Measurements from ENCODE around the gene EPB41L4A. TPM values are rescaled to one million over a fixed set of nuclear protein-coding genes. Genes with fewer than 3 reads are reported as not detected.

EPB41L4A gene
- total RNA-seq, 3 donors from 2014 or later: 22.0 to 25.9 (median 22.6) TPM

DNA sequence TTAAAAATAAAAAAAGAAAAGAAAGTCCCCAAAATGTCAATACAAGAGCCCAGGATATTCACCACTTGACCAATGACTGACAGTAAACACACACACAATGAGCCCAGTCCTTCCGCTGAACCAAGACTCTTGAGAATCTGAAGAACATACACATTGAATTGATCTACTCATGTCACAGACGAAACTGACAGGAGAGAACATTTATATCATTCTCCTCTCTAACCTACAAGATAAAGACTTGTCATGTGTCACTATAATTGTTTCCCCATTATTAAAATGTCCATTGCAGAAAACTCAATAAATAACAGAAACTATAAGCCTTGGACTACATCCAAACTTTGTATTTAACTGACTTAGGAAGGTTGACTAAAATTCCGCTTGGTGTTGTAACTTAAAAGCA is 296.7 kb downstream of the EPB41L4A start:
- intact Hi-C loops (cut with DNase I; ENCODE audit: low total_unique reads): no loop called here
- Histone ChIP-seq H3K4me1 (no peaks in the 10 kb centered on the region), H3K36me3 (no peaks in the 10 kb centered on the region), H3K4me3 (no peak overlapping the region), H3K9me3 (peaks cover 0 to 15% of the 10 kb centered on the region in 2 donors), H3K27me3 (no peaks in the 10 kb centered on the region), H3K27ac (no peak overlapping the region)
- TF ChIP-seq POLR2AphosphoS5 (IDR thresholded peaks at IDR 0.05): no peak
- TF ChIP-seq POLR2A (IDR thresholded peaks at IDR 0.05): no peak
- TF ChIP-seq, protein P1, sequence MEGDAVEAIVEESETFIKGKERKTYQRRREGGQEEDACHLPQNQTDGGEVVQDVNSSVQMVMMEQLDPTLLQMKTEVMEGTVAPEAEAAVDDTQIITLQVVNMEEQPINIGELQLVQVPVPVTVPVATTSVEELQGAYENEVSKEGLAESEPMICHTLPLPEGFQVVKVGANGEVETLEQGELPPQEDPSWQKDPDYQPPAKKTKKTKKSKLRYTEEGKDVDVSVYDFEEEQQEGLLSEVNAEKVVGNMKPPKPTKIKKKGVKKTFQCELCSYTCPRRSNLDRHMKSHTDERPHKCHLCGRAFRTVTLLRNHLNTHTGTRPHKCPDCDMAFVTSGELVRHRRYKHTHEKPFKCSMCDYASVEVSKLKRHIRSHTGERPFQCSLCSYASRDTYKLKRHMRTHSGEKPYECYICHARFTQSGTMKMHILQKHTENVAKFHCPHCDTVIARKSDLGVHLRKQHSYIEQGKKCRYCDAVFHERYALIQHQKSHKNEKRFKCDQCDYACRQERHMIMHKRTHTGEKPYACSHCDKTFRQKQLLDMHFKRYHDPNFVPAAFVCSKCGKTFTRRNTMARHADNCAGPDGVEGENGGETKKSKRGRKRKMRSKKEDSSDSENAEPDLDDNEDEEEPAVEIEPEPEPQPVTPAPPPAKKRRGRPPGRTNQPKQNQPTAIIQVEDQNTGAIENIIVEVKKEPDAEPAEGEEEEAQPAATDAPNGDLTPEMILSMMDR (IDR thresholded peaks at IDR 0.05): no peak
- no peak for DNase-seq (ENCODE audit: low spot score in 2 of 2)

DNA sequence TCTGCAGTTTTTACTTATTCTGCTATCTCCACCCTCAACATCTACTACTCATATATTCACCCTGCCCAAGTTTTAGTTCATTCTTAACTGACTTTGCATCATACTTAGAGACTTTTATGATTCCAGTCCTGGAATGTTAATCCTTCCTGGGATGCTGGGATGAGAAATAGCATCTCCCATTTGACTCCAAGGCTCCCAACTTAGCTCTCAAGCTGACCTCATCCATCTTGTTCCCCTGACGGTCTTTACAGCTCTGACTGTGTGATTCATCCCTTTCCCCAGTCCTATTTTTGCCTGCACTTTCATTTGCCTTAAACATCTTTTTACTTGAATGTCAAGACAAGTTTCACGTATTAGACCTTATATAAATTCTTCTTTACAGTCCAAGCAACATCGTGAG is 297.8 kb downstream of the EPB41L4A start:
- H3K4me1 ChIP-seq: no peaks in the 10 kb centered on the region
- DNase-seq (ENCODE audit: low spot score in 2 of 2): no peak
- TF ChIP-seq POLR2AphosphoS5 (IDR thresholded peaks at IDR 0.05) (no peak), POLR2A (IDR thresholded peaks at IDR 0.05) (no peak)
- TF ChIP-seq, protein P1 (IDR thresholded peaks at IDR 0.05): no peak
- no peak overlapping the region for H3K4me3 ChIP-seq
- no peaks in the 10 kb centered on the region for H3K36me3 ChIP-seq
- H3K27ac ChIP-seq: no peak overlapping the region
- intact Hi-C loops (cut with DNase I; ENCODE audit: low total_unique reads): no loop called here
- no peaks in the 10 kb centered on the region for H3K27me3 ChIP-seq
- H3K9me3 ChIP-seq: peaks cover 0 to 15% of the 10 kb centered on the region in 2 donors

DNA sequence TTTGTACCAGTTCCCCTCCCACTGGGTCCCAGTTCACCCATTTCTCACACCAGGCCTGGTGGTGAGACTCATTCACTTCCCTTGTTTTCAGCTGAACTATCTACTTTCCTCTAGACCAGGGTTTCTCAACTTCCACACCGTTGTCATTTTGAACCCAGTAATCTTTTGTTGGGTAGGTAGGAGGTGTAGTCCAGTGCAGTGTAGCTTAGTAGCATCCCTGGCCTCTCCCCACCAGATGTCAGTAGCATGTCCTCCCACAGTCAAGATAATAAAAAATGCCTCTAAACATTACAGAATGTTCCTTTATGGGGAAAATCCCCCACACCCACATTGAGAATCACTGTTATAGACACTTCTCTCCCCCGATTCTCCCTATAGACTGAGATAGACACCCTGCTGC is 299.1 kb downstream of the EPB41L4A start:
- DNase-seq (ENCODE audit: low spot score in 2 of 2): no peak
- no peak overlapping the region for H3K27ac ChIP-seq
- no peaks in the 10 kb centered on the region for H3K4me1 ChIP-seq
- H3K27me3 ChIP-seq: no peaks in the 10 kb centered on the region
- H3K9me3 ChIP-seq: peaks cover 0 to 15% of the 10 kb centered on the region in 2 donors
- intact Hi-C loops (cut with DNase I; ENCODE audit: low total_unique reads): no loop called here
- H3K4me3 ChIP-seq: no peak overlapping the region
- H3K36me3 ChIP-seq: no peaks in the 10 kb centered on the region
- no peak for TF ChIP-seq POLR2A (IDR thresholded peaks at IDR 0.05)
- TF ChIP-seq, protein P1 (IDR thresholded peaks at IDR 0.05): no peak
- TF ChIP-seq POLR2AphosphoS5 (IDR thresholded peaks at IDR 0.05): no peak

DNA sequence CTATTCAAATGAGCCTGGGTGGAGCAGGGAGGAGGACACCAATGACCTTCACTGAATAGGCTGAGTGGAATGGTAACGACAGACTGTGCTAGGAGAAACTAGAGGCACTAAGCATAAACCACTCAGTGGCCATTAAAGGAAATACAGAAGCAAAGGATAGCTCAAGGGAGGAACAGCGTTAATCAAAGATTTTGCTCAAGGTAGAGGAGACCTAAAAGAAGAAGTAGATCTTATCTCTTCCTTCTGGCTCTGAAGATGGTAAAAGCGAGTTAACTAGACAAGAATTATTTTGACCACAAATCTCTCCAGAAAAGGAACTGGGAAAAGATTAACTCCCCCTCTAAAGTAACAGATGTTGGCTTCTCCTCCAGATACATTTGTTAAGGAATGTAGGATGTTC is 299.6 kb downstream of the EPB41L4A start:
- DNase-seq (ENCODE audit: low spot score in 2 of 2): no peak
- no peaks in the 10 kb centered on the region for H3K36me3 ChIP-seq
- intact Hi-C loops (cut with DNase I; ENCODE audit: low total_unique reads): no loop called here
- H3K27me3 ChIP-seq: no peaks in the 10 kb centered on the region
- no peaks in the 10 kb centered on the region for H3K4me1 ChIP-seq
- no peak for TF ChIP-seq POLR2AphosphoS5 (IDR thresholded peaks at IDR 0.05)
- no peak for TF ChIP-seq POLR2A (IDR thresholded peaks at IDR 0.05)
- TF ChIP-seq, protein P1 (IDR thresholded peaks at IDR 0.05): no peak
- H3K27ac ChIP-seq: no peak overlapping the region
- H3K4me3 ChIP-seq: no peak overlapping the region
- H3K9me3 ChIP-seq: peaks cover 0 to 15% of the 10 kb centered on the region in 2 donors

GRCh38 chr5:112117551-112117950 is 301.5 kb downstream of the EPB41L4A start:
- intact Hi-C loops (cut with DNase I; ENCODE audit: low total_unique reads): no loop called here
- DNase-seq (ENCODE audit: low spot score in 2 of 2): no peak
- no peaks in the 10 kb centered on the region for H3K4me1 ChIP-seq

More at GRCh38 chr5:112117551-112117950, 301.5 kb downstream of the EPB41L4A start:
- H3K27me3 ChIP-seq: no peaks in the 10 kb centered on the region
- peaks cover 0 to 15% of the 10 kb centered on the region in 2 donors for H3K9me3 ChIP-seq
- TF ChIP-seq POLR2AphosphoS5 (IDR thresholded peaks at IDR 0.05) (no peak), POLR2A (IDR thresholded peaks at IDR 0.05) (no peak)
- TF ChIP-seq, protein P1 (IDR thresholded peaks at IDR 0.05): no peak
- no peak overlapping the region for H3K4me3 ChIP-seq
- no peaks in the 10 kb centered on the region for H3K36me3 ChIP-seq
- no peak overlapping the region for H3K27ac ChIP-seq

All from breast epithelium (tissue), 4 donors.